WTC11 (cell line): ENCODE data around the gene GANAB. TPM values are rescaled to one million over a fixed set of nuclear protein-coding genes. Genes with fewer than 3 reads are reported as not detected.
A peak's percentile ranks its signal among the peaks of the same experiment; 100 is the strongest.

Experiments
- ARID4B ChIP-seq: sonication (generic); formaldehyde crosslinking; IDR thresholded peaks from 2 replicates; pipeline ENCODE4 v1.8.0; 2023; ENCODE audit warnings: missing genetic modification reagents, mild to moderate bottlenecking, borderline replicate concordance
- CREB1 ChIP-seq: sonication (generic); formaldehyde crosslinking; IDR thresholded peaks from 2 replicates; pipeline ENCODE4 v1.8.0; 2023; ENCODE audit warnings: mild to moderate bottlenecking, missing genetic modification reagents
- EMX1 ChIP-seq: fragments of 250-450 bp; sonication (Bioruptor Pico); IDR thresholded peaks from 2 replicates; pipeline ENCODE4 v1.8.0; 2021; ENCODE audit warnings: mild to moderate bottlenecking
- FOXP1 ChIP-seq: sonication (generic); formaldehyde crosslinking; IDR thresholded peaks from 2 replicates; pipeline ENCODE4 v1.8.0; 2022; ENCODE audit warnings: missing genetic modification reagents, mild to moderate bottlenecking, moderate library complexity, borderline replicate concordance
- HMGXB4 ChIP-seq: sonication (generic); formaldehyde crosslinking; IDR thresholded peaks from 2 replicates; pipeline ENCODE4 v1.8.1; 2023; ENCODE audit warnings: mild to moderate bottlenecking, moderate library complexity, missing genetic modification reagents
- NFE2L1 ChIP-seq: sonication (generic); formaldehyde crosslinking; IDR thresholded peaks from 2 replicates; pipeline ENCODE4 v1.8.1; 2023; ENCODE audit warnings: missing genetic modification reagents
- NFYB ChIP-seq: sonication (generic); formaldehyde crosslinking; conservative IDR thresholded peaks from 2 replicates; pipeline ENCODE4 v1.8.0; 2022; ENCODE audit warnings: low read depth, missing genetic modification reagents
- NR1H2 ChIP-seq: sonication (generic); formaldehyde crosslinking; IDR thresholded peaks from 2 replicates; pipeline ENCODE4 v1.9.0; 2021; ENCODE audit warnings: mild to moderate bottlenecking, moderate library complexity, missing genetic modification reagents
- OVOL2 ChIP-seq: fragments of 250-450 bp; sonication (Bioruptor Pico); IDR thresholded peaks from 2 replicates; pipeline ENCODE4 v1.9.0; 2021; ENCODE audit warnings: mild to moderate bottlenecking, borderline replicate concordance
- PRRX2 ChIP-seq: fragments of 250-450 bp; sonication (Bioruptor Pico); IDR thresholded peaks from 2 replicates; pipeline ENCODE4 v1.8.0; 2021; ENCODE audit warnings: mild to moderate bottlenecking
- ZNF219 ChIP-seq: sonication (generic); formaldehyde crosslinking; IDR thresholded peaks from 2 replicates; pipeline ENCODE4 v1.8.0; 2023; ENCODE audit warnings: missing genetic modification reagents, mild to moderate bottlenecking, borderline replicate concordance
- ZNF396 ChIP-seq: fragments of 250-450 bp; sonication (Bioruptor Pico); IDR thresholded peaks from 2 replicates; pipeline ENCODE4 v1.8.0; 2021; ENCODE audit warnings: mild to moderate bottlenecking, moderate library complexity, borderline replicate concordance
- ZNF512 ChIP-seq: sonication (generic); formaldehyde crosslinking; IDR thresholded peaks from 2 replicates; pipeline ENCODE4 v1.8.1; 2022; ENCODE audit warnings: missing genetic modification reagents, borderline replicate concordance
- total RNA-seq: library from RNA; stranded (reverse); gene quantifications from 3 replicates; pipeline ENCODE4 v1.2.3, GENCODE V29; 2021
- TF ChIP-seq, protein P1 (sequence below): sonication (generic); formaldehyde crosslinking; IDR thresholded peaks from 2 replicates; pipeline ENCODE4 v1.8.1; 2023; ENCODE audit warnings: mild to moderate bottlenecking, missing genetic modification reagents
- TF ChIP-seq, protein P2 (sequence below): sonication (generic); formaldehyde crosslinking; IDR thresholded peaks from 2 replicates; pipeline ENCODE4 v1.8.0; 2022; ENCODE audit warnings: mild to moderate bottlenecking, missing genetic modification reagents

The GANAB gene
- total RNA-seq, 1 experiment from 2014 or later, result 327 TPM

DNA sequence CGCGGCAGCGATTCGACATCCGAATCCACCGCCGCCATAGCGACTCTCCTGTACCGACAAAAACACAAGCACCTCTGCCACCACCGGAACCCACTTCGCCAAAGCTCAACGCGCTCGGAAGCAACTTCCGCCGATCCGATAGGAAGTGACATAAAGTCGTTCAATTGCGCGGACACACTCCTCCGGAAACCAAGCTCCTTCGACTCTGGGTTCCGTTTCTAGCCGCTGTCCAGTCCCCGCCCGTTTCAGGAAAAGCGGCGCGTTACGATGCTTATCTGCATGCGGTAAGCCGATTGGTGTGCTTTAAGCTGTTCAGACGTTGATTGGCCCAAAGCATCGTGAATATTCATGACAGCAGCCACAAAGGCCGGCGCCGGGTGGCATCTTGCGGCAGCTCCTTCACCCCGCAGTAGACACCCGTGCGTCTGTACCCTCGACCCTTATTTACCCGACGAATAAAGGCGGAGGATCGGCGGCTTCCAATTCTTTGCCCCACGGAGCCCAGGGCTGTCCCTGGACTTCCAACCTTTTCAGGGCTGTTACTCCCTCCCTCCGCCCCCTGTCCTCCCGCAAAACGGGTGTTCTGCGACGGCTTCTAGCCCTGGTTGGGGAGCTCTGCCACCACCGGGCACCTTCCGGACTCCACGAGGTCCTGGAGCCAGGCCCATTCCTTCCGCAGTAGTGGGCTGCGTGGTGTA, 54.8 kb downstream of the GANAB start, which contains the start of gene TUT1 (continued):
- TF ChIP-seq ARID4B (CRISPR knock-in tag) (peak; percentile 25; the same call in 1 of the 2 replicates), ZNF512 (CRISPR knock-in tag) (no peak), ZNF219 (CRISPR knock-in tag) (no peak), OVOL2 (CRISPR knock-in tag) (no peak), FOXP1 (peak; percentile 68; the same call in 1 of the 2 replicates), NFE2L1 (CRISPR knock-in tag) (0 out of 2 replicates have a peak, but pooled peaks have one; percentile 49), NR1H2 (no peak), NFYB (CRISPR knock-in tag) (peak; percentile 63), HMGXB4 (0 out of 2 replicates have a peak, but pooled peaks have one; percentile 18), CREB1 (CRISPR knock-in tag) (peak; percentile 65; the same call in 1 of the 2 replicates), ZNF396 (CRISPR knock-in tag) (no peak), EMX1 (no peak), PRRX2 (CRISPR knock-in tag) (no peak)
- TF ChIP-seq, protein P1, sequence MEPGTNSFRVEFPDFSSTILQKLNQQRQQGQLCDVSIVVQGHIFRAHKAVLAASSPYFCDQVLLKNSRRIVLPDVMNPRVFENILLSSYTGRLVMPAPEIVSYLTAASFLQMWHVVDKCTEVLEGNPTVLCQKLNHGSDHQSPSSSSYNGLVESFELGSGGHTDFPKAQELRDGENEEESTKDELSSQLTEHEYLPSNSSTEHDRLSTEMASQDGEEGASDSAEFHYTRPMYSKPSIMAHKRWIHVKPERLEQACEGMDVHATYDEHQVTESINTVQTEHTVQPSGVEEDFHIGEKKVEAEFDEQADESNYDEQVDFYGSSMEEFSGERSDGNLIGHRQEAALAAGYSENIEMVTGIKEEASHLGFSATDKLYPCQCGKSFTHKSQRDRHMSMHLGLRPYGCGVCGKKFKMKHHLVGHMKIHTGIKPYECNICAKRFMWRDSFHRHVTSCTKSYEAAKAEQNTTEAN (CRISPR knock-in tag), result 0 out of 2 replicates have a peak, but pooled peaks have one; percentile 59
- TF ChIP-seq, protein P2, sequence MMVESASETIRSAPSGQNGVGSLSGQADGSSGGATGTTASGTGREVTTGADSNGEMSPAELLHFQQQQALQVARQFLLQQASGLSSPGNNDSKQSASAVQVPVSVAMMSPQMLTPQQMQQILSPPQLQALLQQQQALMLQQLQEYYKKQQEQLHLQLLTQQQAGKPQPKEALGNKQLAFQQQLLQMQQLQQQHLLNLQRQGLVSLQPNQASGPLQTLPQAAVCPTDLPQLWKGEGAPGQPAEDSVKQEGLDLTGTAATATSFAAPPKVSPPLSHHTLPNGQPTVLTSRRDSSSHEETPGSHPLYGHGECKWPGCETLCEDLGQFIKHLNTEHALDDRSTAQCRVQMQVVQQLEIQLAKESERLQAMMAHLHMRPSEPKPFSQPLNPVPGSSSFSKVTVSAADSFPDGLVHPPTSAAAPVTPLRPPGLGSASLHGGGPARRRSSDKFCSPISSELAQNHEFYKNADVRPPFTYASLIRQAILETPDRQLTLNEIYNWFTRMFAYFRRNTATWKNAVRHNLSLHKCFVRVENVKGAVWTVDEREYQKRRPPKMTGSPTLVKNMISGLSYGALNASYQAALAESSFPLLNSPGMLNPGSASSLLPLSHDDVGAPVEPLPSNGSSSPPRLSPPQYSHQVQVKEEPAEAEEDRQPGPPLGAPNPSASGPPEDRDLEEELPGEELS (CRISPR knock-in tag), result peak; percentile 31; the same call in 1 of the 2 replicates
